ENCODE measurements around the gene CROCC2.
A peak's percentile ranks its signal among the peaks of the same experiment; 100 is the strongest.

CROCC2 gene

DNA sequence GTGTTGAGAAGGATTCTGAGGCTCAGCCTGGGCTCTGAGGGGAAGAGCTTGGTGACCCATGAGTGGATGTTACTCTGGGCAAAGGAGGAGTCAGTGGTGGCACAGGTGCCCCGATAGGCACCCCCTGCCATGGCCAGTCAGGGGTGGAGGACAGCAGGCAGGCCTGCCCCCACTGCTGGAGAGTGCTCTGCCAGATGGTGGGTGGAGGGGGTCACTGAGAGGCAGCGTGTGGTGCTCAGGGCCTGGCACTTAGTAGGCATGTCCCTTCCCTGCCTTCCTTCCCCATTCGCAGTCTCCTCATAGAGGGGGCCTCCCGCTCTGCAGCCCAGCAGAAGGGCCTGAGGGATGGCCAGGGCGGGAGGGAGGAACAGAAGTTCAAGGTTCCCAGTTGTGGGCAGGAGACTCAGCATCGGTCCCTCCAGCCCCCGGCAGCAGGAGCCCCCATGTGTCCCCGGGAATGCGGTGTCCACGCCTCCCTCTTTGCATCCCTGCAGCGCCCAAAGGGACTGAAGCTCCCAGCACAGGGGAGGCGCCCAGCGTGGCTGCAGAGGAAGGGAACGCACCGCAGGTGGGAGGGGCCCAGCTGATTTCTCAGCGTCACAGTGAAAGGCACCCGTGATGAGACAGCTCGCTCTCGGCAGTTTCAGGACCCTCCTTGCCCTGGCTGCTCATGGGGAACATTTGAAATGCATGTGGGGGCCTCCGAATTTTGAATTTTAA, 86.6 kb downstream of the CROCC2 start:
- no peak for DNase-seq

DNA sequence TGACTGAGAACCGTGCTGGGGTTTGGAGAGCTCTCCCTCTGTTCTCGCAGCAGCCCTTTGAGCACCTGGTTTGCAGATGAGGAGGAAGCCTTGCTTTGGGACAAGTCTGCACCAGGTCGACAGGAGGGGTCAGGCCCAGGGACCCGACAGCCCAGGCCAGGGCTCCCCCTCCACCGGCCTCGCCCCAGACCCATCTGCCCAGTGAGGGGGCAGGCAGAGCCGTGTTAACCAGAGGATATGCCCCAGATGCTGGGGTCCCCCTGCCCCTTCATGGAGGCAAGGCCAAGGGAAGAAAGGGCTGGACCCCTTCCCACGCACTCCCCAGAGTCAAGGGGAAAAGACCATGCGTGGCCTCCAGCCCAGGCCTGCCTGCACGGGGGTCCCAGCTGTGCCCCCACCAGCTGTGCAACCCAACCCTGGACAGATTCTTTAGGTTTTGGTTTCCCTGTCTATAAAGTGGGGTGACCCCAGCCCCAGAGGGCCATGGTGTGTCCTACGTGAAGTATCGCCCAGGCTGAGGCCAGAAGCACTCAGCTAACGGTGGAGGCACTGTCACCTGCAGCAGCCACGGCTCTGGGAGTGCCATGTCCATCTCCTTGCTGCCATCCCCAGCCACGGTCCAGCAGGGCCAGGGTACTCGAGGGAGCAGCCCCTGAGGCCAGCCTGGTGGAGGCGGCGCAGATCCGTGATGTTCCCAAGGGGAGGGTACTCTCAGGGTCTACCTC, 87.5 kb downstream of the CROCC2 start:
- DNase-seq = no peak

- DNase-seq = no peak
Measured at GRCh38 chr2:240994171-240994896, 88.2 kb downstream of the CROCC2 start.

GRCh38 chr2:240995041-240996021, 89.2 kb downstream of the CROCC2 start:
- DNase-seq = no peak

DNA sequence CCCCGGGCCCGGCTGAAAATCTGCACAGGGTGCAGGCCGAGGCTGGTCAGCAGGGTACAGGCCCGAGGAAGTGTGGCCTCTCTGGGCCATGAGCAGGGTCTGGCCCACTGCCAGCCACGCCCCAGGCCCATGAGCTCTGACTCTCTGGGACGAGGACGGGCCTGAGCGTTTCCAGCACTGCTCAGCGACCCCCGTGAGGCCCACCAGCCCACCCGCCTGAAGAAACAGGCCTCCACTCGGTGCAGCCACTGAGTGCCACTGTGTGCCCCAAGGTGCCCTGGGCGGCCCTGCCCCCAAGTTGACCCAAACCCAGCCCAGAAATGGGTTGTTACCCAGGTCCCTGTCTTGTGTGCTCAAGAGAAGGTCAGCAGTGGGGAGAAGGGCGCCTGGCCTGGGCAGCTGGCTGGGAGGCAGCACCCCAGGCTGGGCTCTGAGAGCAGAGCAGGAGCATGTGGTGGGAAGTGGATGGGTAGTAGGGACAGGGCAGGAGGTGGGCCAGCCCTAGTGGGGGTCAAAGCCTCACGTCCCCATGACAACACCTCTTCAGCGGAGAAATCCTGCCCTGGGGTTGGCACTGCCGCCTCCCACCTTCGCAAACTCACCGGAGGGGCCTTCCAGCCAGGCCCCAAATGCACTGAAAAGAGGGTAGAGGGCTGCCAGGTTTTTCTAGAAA, 90.2 kb downstream of the CROCC2 start:
- no peak for DNase-seq

DNA sequence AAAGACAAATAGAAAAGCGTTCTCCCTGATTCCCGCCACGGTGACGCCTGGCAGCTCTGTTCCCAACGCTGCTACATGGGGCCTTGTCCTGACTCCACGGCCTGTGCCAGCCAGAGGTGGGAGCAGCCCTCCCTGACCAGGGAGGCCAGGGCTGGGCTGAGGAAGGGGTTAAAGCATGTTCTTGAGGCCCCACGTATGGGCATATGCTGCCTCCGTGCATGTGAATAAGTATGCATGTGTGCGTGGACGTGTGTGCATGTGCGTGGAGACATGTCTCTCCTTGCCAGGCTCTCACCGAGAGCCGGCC, 90.7 kb downstream of the CROCC2 start:
- no peak for DNase-seq

DNA sequence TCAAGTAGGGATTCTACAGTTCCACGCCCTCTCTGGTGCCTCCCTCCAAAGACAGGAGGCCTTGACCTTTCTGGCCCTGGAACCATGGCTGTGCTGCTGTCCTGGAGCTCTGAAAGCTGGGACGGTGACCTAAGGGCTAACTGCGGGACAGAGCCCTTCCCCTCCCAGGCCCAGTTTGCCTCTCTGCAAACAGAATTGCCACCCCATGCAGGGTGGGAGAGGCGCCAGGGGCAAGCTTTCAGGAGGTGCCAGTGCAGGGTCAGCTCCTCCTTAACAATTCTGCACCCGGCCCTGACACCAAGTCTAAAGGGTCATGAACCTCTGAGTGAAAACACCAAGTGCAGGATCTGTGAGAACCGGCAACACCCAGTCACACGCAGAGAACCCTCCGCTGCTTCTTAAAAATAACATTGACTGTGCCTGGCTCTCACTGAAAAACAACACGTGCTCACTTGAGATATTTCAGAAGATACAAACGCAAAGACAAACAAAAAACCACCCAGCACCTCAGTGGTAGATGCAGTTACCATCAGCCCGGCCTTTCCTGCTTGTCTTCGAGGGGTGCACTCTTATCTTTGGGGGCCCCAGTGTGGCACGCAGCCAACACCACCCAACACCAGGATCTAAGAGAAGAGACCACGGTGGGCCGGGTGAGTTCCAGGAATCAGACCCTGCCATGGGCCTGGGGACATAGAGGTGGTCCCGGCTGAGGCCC, 91.2 kb downstream of the CROCC2 start:
- DNase-seq = no peak

GRCh38 chr2:240997856-240998705, 91.9 kb downstream of the CROCC2 start, which contains the start of gene SNED1:
TSS of gene SNED1 (plus strand) at chr2:240998618. CDS start at chr2:240998838, 220 bp downstream.
- DNase-seq = peak; percentile 55 to 79 (median 70)

DNA sequence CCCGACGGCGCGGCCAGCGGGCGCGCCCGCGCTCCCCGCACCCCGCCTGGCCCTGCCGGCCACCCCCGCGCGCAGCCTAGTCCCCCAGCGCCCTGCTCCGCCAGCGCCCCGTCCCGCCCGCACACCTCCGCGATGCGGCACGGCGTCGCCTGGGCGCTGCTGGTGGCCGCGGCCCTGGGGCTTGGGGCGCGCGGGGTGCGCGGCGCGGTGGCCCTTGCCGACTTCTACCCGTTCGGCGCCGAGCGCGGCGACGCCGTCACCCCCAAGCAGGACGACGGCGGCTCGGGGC, 92.5 kb downstream of the CROCC2 start:
- DNase-seq = no peak

GRCh38 chr2:240998995-240999791, 93.1 kb downstream of the CROCC2 start:
- DNase-seq = no peak

- DNase-seq = no peak
Measured at GRCh38 chr2:240999873-241000541, 93.9 kb downstream of the CROCC2 start.

- peak in 1 of 3 experiments; percentile 80 for DNase-seq
Measured at GRCh38 chr2:241000831-241001321, 94.7 kb downstream of the CROCC2 start.

DNA sequence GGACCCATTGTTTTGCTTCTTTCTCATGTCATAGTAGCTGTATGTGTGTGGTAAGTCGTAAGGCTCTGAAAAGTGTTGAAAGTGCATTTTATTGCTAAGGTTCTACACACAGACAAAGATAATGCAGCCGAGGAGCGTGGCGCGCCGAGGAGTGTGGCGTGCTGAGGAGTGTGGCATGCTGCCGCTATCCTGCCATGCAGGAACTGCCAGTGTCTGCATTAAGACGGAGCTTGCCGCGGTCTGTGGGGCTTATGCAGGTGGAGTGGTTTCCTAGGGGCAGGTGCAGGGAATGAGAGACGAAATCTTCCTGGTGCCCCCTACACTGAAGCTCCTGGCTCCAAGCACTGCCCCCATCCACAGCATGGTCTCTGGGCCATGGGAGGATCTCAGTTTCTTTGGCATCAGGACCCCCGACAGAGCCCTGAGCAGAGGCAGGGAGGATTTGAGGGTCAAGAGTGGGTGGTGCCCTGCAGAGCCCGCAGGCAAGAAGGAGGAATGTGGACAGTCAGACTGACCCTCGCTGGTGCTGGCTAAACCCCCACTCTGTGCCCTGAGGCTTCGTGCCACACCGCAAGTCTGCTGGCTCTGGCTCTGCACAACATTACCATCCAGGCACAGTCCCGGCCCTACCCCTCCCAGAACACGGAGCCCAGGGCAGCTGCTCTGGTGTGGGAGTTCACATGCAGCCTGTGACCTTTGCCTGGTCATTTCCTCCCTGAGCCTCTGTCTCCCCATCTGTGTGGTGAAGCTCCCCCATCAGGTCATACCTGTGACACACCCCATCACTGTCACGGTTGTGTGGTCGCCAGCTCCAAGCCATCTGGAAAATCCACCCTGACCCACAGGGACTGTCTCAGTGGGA, 95.5 kb downstream of the CROCC2 start:
- DNase-seq = no peak

GRCh38 chr2:241002275-241003046, 96.3 kb downstream of the CROCC2 start:
- no peak for DNase-seq

DNA sequence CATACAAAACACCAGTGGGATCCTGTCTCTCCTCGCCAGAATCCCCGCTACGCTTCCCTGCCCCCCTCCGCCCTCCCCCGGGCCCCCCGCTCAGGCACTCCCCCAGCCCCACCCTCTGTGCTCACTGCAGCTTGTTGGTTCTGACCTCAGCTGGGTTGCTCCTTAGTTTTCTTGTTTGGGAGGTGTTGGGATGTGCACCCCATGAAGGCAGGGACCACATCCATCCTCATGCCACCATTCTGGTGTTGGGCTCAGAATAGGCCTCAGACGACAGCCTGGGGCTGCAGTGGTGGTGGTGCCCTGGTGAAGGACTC, 96.9 kb downstream of the CROCC2 start:
- no peak for DNase-seq

- DNase-seq = no peak
Measured at GRCh38 chr2:241003369-241003768, 97.2 kb downstream of the CROCC2 start.

DNA sequence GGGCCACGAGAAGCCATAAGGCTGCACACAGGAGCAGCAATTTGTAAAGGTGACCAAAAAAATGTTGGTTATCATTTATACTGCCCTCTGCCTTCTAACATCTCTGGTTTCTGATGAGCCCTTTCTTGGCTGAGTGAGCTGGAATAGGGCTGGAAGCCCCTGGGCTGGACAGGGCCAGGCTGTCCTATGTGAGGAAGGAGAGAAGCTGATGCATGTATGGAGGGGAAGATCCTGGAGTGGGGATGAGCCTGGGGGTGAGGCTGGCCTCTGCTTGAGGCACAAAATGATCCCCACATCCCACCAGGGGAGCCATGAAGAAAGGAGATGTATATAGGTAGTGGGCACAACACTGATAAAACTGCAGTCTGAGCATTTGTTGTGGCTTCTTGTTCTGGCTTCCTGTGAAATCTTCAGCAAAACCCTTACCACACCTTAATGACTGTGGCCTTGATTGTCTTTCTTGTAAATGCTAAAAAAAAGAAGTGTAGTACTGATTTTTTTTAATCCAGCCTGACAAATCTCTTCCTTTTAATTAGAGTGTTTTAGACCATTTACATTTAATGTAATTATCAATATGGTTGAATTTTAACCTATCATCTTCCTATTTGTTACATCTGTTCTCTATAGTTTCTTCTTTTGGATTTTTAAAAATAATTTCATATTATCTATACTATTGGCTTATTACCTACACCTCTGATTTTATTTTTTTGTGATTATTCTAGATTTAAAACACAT, 97.9 kb downstream of the CROCC2 start:
- DNase-seq = no peak
